HG03066 (cell line): ENCODE results near the gene PTPN4.
"Not testable (repeated sequence)": the region's sequence is repeated elsewhere in the genome, so short reads cannot be mapped to it uniquely, and the experiment has no call there.

Experiments used
- ATAC-seq: cut with Tn5 transposase; IDR thresholded peaks from one replicate; pipeline ENCODE4 v1.9.1; 2021; ENCODE audit warnings: low read depth; ENCODE audit not compliant: unreplicated experiment

Gene PTPN4

DNA sequence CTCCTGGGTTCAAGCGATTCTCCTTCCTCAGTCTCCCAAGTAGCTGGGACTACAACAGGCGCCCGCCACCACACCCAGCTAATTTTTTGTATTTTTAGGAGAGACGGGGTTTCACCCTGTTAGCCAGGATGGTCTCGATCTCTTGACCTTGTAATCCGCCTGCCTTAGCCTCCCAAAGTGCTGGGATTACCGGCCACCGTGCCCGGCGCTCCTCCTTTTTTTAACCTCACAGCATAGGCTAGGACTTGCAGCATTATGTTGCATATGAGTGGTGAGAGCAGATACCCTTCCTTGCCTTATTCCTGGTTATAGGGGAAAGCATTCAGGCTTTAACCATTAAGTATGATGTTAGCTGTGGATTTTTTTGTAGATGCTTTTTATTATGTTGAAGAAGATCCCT lies 42.3 kb downstream of the PTPN4 start:
- not testable (repeated sequence) for ATAC-seq

DNA sequence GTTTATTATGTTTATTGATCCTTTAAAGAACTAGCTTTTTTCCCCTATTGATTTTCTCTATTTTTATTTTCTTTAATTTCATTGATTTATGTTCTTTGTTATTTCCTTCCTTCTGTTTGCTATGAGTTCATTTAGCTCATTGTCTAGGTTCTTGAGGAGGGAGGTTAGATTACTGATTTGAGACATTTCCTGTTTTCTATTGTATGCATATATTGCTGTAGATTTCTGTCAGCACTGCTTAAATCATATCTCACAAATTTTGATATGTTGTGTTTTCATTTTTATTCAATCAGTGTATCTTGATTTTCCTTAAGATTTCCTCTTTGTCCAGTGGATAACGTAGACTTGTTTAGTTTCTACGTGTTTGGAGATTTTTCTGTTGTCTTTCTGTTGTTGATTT lies 43.4 kb downstream of the PTPN4 start:
- no peak for ATAC-seq

DNA sequence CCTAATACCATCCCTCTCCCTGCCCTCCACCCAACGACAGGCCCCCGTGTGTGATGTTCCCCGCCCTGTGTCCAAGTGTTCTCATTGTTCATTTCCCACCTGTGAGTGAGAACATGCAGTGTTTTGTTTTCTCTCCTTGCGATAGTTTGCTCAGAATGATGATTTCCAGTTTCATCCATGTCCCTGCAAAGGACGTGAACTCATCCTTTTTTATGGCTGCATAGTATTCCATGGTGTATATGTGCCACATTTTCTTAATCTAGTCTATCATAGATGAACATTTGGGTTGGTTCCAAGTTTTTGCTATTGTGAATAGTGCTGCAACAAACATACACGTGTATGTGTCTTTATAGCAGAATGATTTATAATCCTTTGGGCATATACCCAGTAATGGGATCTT lies 44.7 kb downstream of the PTPN4 start:
- not testable (repeated sequence) for ATAC-seq

DNA sequence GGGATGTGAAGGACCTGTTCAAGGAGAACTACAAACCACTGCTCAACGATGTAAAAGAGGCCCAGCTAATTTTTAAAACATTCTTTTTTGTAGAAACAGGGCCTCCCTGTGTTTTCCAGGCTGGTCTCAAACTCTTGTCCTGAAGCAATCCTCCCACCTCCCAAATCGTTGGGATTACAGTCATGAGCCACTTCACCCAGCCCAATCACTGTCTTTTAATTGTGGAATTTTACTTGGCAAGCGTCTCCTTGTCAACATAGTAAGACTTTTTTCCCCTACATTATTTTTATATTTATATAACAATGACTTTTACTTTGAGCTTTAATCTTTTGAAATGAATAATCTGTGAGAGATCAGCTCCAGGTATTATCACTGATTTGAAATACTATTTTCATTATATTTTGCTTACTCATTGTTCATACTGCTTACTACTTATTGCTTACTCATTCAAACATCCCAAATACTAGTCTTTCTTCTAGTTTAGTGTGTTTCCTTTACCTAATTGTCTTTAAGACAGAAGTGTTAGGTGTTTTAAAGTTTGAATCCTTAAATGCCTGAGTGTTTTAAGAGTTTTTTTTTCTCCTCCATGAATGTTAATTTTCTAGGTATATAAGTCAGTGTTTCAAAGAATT lies 48.9 kb downstream of the PTPN4 start:
- ATAC-seq = no peak

DNA sequence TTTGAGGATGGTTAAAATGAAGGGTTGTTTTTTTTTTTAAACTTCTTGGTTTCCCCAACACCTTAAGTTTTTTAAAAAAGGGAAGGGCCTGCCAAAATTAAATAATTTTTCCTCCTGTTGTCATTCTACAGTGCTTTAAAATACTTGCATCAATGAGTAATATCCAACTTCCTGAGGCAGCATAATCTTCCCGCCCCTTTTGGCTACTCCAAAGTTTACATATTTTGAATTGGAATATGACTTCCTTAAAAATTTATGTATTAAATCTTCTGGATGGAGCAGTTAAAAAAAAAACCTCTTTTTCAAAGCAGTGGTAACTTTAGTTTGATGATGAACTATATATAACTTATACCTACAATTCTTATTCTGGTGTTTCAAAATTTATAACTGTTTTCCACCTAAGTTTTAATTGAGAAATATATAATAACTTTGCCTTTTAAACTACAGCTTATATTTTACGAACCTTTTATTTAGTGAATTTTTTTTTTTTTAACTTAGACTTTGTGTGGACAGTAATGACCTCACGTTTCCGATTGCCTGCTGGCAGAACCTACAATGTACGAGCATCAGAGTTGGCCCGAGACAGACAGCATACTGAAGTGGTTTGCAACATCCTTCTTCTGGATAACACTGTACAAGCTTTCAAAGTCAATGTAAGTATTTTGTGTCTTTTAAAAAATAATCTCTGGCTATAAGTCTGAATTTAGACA lies 49.8 kb downstream of the PTPN4 start:
- ATAC-seq = no peak

DNA sequence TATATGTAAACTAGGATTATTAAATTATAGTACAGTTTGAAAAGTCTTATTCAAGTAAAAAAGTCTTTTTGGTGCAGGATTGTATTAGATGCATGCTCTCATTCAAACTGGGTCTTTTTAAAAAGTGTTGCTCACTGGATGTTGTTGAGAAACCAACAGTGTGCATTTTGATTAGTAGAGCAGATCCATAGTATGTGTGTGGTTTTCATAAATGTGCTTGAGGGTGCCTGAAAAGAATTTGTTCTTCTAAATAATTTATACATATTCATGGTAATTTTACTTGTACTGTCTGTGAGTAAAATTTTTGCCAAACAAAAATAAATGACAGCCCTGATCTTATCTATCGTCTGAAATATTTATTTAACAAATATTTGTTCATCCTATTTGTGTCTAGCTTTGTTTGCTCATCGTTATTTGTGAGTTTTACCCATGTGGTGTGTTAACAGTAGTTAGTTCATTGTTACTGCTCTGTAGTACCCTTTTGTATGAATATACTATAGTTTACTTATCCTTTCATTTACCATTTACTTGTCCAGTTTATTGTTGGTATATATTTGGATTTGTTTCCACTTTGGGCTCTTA lies 50.4 kb downstream of the PTPN4 start:
- no peak for ATAC-seq

DNA sequence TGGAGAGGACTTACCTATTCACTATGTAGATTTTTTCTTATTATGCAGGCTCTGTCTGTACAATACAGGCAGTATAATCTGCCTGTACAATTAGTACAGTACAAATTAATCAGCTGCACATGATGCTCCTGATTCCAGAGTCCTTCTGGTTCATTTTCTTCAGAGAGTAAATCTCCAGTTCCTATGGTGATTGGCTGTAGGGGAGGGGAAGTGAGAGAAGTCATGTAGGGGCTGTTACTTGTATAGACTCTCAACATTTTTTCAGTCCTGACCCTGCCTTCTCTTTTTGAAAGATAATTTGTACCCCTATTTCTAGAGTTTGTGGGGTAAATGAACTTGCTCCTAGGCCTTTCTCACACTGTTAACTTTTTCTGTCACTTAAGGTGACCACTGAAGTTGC lies 54.5 kb downstream of the PTPN4 start:
- no peak for ATAC-seq

DNA sequence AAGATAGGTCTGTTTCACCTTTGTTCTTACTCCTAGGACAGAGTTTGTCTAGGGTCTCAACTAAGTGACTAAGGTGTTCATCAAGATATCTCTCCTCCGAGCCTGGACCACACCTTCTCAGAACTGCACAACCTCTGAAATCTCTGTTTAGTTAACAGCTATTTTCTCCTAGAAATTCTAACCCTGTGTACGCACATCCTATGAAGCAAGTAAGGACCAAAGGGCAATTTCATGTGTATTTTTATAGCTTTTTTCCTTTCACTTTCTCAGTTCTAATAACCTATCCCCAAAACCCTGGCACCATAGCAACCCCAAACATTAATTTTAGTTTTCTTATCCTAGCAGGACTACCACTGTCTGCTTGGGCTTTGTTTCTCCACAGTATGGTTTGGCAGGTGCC lies 59.1 kb downstream of the PTPN4 start:
- ATAC-seq = no peak

DNA sequence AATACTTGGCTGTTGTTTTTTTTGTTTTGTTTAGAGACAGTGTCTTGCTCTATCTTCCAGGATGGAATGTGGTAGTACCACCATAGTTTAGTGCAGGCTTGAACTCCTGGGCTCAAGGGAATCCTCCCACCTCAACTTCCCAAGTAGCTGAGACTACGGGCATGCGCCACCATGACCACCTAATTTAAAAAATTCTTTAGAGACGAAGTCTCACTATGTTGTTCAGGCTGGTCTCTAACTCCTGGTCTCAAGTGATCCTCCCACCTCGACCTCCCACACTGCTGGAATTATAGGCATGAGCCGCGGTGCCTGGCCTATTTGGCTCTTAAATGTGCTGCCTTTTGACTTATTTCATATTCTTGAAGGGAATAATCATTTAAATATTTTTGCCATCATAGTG lies 60.1 kb downstream of the PTPN4 start:
- ATAC-seq = no peak

DNA sequence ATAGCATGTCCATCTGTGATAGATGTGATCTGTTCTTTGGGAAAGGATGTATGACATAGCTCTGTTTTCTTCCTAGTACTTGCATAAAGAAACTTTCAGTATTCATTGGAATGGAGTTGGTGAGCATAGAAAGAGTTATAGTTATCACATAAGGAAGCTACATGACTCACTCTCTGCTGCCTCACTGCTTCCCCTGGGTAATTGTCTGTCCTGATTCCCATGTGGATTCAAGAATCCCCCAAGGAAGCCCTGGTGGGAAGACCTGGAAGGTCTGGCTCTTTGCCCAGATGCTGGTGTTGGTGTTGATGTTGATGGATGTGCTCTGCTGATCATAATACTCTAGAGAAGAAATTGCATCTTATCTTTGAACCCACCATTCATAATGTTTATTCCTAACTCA lies 60.6 kb downstream of the PTPN4 start:
- ATAC-seq = no peak

DNA sequence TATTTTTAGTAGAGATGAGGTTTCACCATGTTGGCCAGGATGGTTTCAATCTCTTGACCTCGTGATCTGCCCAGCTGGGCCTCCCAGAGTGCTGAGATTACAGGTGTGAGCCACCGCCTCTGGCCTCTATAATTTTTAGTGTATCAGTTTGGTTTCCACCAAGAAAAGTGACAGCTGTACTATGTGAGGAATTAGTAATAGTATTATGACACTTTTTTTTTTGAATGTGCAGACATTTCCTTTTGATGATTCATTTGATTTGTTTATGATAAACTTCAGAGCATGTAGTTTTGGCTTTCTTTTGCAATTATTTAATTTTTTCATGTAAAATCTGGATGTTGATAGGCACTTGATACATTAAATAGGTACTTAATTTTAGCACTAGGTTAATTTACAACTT lies 61.5 kb downstream of the PTPN4 start:
- no peak for ATAC-seq

DNA sequence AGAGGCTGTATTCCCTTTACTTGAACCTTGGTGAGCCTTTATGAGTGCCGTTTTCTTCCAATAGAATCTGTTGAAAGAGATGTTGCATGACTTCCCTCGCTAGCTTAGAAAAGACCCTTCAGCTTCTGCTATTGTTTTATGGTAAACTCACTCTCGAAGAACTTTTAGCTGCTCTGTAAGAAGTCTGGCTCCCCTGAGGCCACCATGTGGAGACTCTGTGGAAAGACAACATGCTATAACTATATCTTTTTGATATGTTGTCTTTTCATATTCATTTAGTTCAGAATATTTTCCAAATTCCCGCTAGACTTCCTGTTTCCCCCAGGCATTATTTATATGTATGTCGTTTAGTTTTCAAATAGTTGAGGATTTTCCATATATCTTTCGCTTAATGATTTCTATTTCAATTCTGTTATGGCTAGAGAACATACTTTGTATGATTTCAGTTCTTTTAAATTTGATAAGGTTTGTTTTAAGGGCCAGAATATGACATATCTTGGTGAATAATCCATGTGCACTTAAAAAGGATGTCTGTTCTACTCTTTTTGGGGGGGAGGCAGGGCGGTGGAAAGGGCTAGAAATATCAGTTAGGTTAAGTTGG lies 64.1 kb downstream of the PTPN4 start:
- no peak for ATAC-seq

DNA sequence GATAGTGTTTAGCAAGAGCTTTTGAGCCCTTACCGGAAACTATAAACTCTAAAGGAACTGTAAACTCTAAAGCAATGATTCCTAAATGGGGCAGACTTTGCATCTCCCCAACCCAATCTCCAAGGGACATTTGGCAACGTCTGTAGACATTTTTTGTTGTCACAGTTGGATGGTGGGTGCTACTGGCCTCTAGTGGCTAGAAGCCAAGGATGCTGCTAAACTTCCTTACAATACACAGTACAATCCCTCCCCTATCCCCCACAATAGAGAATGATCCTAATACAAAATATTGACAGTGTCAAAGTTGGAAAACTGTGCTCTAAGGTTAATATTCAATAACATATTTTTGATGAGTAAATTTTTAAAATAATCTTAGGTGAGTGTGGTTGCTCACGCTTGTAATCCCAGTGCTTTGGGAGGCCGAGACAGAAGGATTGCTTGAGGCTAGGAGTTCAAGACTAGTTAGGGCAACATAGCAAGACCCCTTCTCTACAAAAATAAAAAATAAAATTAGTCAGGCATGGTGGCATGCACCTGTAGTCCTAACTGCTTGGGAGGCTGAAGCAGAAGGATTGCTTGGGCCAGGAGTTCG lies 66.7 kb downstream of the PTPN4 start:
- ATAC-seq = no peak

DNA sequence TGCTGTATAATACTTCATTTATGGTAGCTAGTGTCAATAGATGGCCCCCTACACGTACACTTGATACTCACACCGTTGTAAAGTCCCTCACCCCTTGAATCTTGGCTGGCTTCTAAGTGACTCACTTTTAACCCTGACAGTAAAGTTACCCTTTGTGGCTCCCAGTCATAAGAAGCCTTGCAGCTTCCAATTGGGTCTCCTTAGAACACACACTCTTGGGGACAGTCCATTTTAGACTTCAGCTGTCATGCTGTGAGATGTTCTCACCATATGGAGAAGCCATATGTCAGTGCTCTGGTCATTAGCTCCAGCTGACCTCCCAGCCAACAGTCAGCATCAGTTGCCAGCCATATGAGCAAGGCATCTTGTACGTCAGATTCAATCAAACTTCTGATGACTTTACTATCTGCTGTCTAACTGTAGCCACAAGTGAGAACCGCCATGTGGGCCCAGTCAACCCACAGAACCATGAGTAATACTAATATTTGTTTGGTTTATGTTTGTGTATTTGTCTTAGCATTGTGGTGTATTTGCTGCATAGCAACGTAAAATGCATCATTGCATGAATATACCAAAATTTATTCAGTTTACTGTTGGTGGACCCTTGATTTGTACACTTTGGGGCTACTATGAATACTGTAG lies 68.3 kb downstream of the PTPN4 start:
- no peak for ATAC-seq

DNA sequence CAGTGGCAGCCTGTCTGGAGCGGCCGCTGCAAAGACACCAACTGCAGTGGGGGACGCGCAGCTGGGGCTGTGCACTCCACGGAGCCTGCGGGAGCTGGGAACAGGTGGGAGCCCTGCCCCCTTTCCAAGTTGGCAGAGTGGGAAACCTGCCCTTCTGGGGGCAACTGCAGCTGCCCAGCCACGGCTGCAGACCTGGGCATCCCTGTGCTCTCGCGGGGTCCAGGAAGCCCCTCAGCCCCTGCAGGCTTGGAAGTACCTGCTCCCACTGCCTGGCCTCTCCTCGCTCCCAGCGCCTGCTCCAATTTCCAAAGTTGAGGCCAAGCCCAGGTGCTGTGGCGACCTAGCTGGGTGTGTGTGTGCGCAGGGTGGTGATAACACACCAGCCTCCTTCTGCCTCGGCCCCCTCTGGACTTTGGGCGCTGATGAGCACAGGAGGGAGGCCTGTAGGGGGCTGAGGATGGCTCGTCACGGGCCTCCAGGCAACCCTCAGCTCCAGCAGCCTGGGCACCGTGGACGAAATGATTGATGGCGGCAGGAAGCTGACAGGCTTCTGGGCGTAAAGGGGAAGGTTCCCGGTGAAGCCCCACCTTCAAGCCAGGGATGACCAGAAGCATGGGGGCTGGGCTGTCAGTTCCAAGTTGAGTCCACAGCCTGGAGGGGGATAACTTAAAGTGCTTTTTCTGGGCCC lies 76.9 kb downstream of the PTPN4 start:
- ATAC-seq = no peak

DNA sequence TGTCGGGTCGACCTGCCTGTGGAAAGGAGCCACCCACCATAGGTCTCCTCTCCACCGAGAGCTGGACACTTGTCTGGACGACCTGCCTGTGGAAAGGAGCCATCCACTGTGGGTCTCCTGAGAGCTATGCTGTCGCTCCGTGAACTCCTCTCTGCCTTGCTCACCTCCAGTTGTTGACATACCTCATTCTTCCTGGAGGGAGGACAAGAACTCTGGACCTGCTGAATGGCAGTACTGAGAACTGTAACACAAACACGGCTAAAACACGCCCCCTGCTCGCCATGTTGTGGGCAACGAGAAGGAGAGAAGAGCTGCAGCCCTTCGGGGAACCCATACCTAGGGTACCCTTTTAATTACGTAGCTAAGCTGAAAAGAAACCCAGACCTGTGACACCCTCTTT lies 77.6 kb downstream of the PTPN4 start:
- no peak for ATAC-seq

DNA sequence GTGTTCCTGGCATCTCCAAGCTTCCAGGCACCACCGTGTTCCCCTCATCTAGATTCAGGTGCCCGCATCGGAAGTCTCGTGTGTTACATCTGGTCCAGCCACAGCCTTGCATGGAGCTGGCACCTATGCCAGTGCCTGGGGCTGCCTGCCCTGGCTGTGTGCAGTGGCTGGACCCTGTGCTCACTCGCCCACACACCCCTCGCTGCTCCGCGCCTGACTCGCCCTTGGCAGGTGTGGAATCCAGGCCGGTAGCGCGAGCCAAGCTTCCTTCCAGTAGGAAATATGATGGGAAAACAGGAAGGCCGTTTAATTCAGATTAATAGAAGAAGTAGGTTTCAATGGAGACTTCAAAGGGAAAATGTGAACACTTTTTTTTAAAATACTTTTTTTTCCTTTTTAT lies 78.0 kb downstream of the PTPN4 start:
- ATAC-seq = no peak

DNA sequence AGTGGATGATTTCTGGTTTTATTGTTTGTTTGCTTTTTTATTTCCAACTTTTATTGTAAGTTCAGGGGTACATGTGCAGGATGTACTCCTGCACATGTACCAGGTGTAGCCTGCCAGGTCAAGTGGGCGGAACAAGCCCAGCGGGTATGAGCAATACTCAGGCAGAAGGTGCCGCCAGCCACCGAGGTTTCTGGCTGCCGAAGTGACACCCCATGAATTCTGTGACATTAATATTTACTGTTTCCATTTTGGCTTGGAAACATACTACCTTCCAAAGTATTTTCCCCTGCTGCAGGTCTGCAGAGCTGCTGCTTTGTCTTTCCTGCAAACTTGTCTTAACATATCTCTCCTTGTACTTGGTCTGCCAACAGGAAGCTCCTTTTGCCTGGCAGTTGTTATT lies 78.5 kb downstream of the PTPN4 start:
- no peak for ATAC-seq

DNA sequence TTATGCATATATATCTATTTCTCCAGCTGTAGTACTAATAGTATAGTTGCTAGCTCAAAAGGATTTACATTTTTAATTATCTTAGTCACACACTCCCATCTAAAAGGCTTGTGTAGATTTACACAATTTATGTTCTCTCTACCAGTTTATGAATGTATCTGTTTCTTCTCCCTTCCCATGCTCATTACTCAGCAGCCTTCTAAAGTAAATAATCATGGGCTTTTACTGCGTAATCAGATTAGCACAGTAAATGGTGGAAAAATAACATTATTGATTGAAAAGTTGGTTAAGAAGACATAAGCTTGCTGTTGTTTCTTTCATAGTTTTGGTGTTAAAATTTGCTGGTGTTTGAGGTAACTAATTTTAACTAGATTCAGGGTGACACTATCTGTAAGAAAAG lies 81.8 kb downstream of the PTPN4 start:
- no peak for ATAC-seq

DNA sequence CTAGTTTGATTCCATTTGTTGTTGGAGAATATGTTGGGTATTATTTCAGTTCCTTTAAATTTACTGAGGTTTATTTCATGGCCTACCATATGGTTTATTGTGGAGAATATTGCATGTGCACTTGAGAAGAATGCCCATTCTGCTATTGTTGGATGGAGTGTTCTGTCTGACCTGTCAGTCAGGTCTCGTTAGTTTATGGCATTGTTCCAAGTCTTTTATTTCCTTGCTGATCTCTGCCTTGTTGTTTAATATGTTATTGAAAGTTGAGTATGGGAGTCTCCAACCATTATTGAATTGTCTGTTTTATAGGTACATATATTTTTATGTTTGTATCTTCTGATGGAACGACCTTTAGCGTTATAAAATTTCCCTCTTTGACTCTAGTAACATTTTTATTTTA lies 86.3 kb downstream of the PTPN4 start:
- ATAC-seq = no peak
